OCI-LY3 (cell line): ENCODE results near the gene MCC.

Experiments used
- EZH2phosphoT487 ChIP-seq: fragments of 200-600 bp; shearing (Covaris generic); IDR thresholded peaks from 2 replicates; pipeline ENCODE4 v1.6.1; 2018; ENCODE audit warnings: antibody characterized with exemption, mixed run types, low read depth
- TF ChIP-seq, protein P1 (sequence below): fragments of 200-600, 300-600 bp; sonication (generic); IDR thresholded peaks from 2 replicates; pipeline ENCODE4 v1.5.1; 2014; ENCODE audit warnings: antibody characterized with exemption, low read length, low read depth

- TF ChIP-seq, protein P1, sequence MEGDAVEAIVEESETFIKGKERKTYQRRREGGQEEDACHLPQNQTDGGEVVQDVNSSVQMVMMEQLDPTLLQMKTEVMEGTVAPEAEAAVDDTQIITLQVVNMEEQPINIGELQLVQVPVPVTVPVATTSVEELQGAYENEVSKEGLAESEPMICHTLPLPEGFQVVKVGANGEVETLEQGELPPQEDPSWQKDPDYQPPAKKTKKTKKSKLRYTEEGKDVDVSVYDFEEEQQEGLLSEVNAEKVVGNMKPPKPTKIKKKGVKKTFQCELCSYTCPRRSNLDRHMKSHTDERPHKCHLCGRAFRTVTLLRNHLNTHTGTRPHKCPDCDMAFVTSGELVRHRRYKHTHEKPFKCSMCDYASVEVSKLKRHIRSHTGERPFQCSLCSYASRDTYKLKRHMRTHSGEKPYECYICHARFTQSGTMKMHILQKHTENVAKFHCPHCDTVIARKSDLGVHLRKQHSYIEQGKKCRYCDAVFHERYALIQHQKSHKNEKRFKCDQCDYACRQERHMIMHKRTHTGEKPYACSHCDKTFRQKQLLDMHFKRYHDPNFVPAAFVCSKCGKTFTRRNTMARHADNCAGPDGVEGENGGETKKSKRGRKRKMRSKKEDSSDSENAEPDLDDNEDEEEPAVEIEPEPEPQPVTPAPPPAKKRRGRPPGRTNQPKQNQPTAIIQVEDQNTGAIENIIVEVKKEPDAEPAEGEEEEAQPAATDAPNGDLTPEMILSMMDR, result no peak
- TF ChIP-seq EZH2phosphoT487, result no peak
Observed at GRCh38 chr5:113031557-113031956, 456.7 kb downstream of the MCC start.
